RWPE2 (cell line): Measurements from ENCODE around the gene WDR70.
A peak's percentile ranks its signal among the peaks of the same experiment; 100 is the strongest.

Source experiments
- ATAC-seq: fragments of 200-7000 bp; cut with Tn5 transposase; 3 replicates; pipeline ENCODE4 v1.9.1; 2021; ENCODE audit warnings: low read depth
- DNase-seq: peaks from one replicate; pipeline ENCODE4 v3.0.0-alpha.2; 2020; ENCODE audit warnings: low spot score
- H3K27ac ChIP-seq: fragments of 450-650 bp; 2 replicates; pipeline ENCODE4 v1.5.1; 2017; ENCODE audit warnings: mild to moderate bottlenecking; ENCODE audit not compliant: poor library complexity, severe bottlenecking
- H3K27me3 ChIP-seq: fragments of 250-450 bp; sonication (Bioruptor Pico); 2 replicates; pipeline ENCODE4 v1.5.1; 2021; ENCODE audit warnings: mild to moderate bottlenecking, moderate library complexity; ENCODE audit not compliant: insufficient read depth, poor library complexity, severe bottlenecking
- H3K36me3 ChIP-seq: fragments of 250-450 bp; sonication (Bioruptor Pico); 2 replicates; pipeline ENCODE4 v1.5.1; 2020; ENCODE audit warnings: low read depth, mild to moderate bottlenecking, moderate library complexity
- H3K4me1 ChIP-seq: fragments of 250-450 bp; sonication (Bioruptor Pico); 2 replicates; pipeline ENCODE4 v1.5.1; 2021; ENCODE audit warnings: mild to moderate bottlenecking, moderate library complexity; ENCODE audit not compliant: insufficient read depth, poor library complexity, severe bottlenecking
- H3K4me3 ChIP-seq: fragments of 250-450 bp; sonication (Bioruptor Pico); 2 replicates; pipeline ENCODE4 v1.5.1; 2021; ENCODE audit warnings: mild to moderate bottlenecking, moderate library complexity; ENCODE audit not compliant: severe bottlenecking
- H3K9me3 ChIP-seq: fragments of 250-450 bp; sonication (Bioruptor Pico); 2 replicates; pipeline ENCODE4 v1.5.1; 2021; ENCODE audit warnings: mild to moderate bottlenecking, moderate library complexity; ENCODE audit not compliant: severe bottlenecking
- CTCF ChIP-seq: fragments of 450-650 bp; IDR thresholded peaks from one replicate; pipeline ENCODE4 v1.5.1; 2017; ENCODE audit warnings: mild to moderate bottlenecking, moderate library complexity; ENCODE audit not compliant: poor library complexity, severe bottlenecking

The WDR70 gene

GRCh38 chr5:37490120-37490810 is 111.1 kb downstream of the WDR70 start:
- Histone ChIP-seq H3K36me3 (no peaks in the 10 kb centered on the region; the same call in 1 of the 2 replicates), H3K27ac (no peak overlapping the region), H3K4me3 (no peak overlapping the region), H3K9me3 (no peaks in the 10 kb centered on the region), H3K4me1 (peaks cover 10% of the 10 kb centered on the region), H3K27me3 (no peaks in the 10 kb centered on the region)
- DNase-seq = no peak
- ATAC-seq = peak; percentile 16; the same call in 1 of the 3 replicates
- TF ChIP-seq CTCF = no peak

- H3K4me1 ChIP-seq = peaks cover 16% of the 10 kb centered on the region
- no peak for ATAC-seq
- H3K36me3 ChIP-seq = no peaks in the 10 kb centered on the region; the same call in 1 of the 2 replicates
- DNase-seq = no peak
- no peaks in the 10 kb centered on the region for H3K27me3 ChIP-seq
- no peak overlapping the region for H3K27ac ChIP-seq
- TF ChIP-seq CTCF = no peak
- no peaks in the 10 kb centered on the region for H3K9me3 ChIP-seq
- H3K4me3 ChIP-seq = no peak overlapping the region
Observed at GRCh38 chr5:37490931-37491330, 111.8 kb downstream of the WDR70 start.

GRCh38 chr5:37492778-37493555 is 113.8 kb downstream of the WDR70 start:
- DNase-seq = no peak
- H3K36me3 ChIP-seq = no peaks in the 10 kb centered on the region; the same call in 1 of the 2 replicates
- no peaks in the 10 kb centered on the region for H3K27me3 ChIP-seq
- H3K9me3 ChIP-seq = no peaks in the 10 kb centered on the region
- peaks cover 17% of the 10 kb centered on the region for H3K4me1 ChIP-seq
- no peak for TF ChIP-seq CTCF
- no peak for ATAC-seq
- H3K4me3 ChIP-seq = no peak overlapping the region
- H3K27ac ChIP-seq = no peak overlapping the region

GRCh38 chr5:37494756-37495155 is 115.6 kb downstream of the WDR70 start:
- H3K9me3 ChIP-seq = no peaks in the 10 kb centered on the region
- H3K4me1 ChIP-seq = peaks cover 17% of the 10 kb centered on the region
- no peaks in the 10 kb centered on the region for H3K27me3 ChIP-seq
- peak overlapping the region; percentile 21 for H3K27ac ChIP-seq
- H3K4me3 ChIP-seq = no peak overlapping the region
- ATAC-seq (peak; percentile 64), DNase-seq (no peak)
- TF ChIP-seq CTCF = no peak
- H3K36me3 ChIP-seq = no peaks in the 10 kb centered on the region; the same call in 1 of the 2 replicates
